HG03039 (cell line): ENCODE results near the gene SERPINI1.

Source experiments
- ATAC-seq: cut with Tn5 transposase; IDR thresholded peaks from one replicate; pipeline ENCODE4 v1.9.1; 2021; ENCODE audit warnings: mild to moderate bottlenecking, moderate library complexity; ENCODE audit not compliant: unreplicated experiment

Gene SERPINI1

GRCh38 chr3:167735233-167736138, at the start of gene SERPINI1:
SERPINI1 (plus strand) TSS chr3:167735721; CDS start chr3:167789129, 53,408 bp downstream.
- peak; percentile 54 for ATAC-seq

DNA sequence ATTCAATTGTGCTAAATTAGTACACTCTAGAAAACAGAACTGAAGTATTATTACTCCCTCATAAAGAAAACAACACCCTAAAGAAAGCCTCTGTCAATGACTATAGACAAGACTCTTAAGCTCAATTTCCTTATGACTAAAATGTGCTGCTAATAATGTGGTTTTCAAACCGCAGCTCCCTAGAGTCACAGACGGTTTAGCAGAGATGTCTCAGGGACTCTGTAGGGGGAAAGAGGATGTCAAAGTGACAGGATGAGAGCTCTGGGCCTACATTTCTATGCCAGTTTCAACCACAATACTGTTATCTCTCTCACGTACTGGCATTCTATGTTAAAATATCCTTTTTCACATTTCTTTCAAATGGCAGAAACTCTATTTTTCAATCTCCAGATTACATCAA, 44.2 kb upstream of the SERPINI1 start:
- ATAC-seq = peak; percentile 100

DNA sequence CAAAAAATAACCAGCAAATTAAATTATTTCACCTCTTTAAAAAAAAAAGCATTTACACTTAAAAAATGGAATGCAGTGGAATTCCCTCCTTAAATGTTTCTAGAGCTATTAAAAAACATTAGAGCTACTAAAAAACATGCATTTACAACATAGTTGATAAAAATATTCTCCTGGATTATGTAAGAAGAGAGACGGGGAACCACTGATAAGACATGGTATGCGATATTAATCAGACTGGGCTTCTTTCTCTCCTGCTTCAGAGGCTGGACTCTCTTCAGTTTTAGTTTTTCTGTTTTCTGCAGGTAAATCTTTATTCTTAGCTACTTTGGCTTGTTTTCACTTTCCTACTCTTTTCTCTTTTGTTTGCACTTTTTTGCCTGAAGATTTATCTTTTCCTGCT, 41.4 kb upstream of the SERPINI1 start:
- ATAC-seq = no peak

DNA sequence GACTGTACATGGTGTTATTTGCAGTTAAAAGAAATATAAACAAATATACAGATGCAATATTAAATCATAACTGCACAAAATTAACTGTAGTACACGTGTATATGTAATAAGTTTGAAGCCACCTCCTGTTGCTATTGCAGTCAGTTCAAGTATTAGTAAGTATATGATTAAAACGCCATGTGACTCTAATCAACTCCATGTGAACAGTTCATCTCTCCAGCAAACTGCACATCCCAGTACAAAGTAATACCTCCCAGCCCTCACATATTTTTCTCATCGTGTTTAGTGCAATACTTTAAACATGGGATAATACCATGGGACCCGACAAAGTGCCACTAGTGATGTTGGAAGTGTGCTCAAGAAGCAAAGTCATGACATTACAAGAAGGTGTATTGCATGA, 35.5 kb upstream of the SERPINI1 start:
- no peak for ATAC-seq

- no peak for ATAC-seq
These were observed 34.6 kb upstream of the SERPINI1 start for GRCh38 chr3:167700926-167701325.

DNA sequence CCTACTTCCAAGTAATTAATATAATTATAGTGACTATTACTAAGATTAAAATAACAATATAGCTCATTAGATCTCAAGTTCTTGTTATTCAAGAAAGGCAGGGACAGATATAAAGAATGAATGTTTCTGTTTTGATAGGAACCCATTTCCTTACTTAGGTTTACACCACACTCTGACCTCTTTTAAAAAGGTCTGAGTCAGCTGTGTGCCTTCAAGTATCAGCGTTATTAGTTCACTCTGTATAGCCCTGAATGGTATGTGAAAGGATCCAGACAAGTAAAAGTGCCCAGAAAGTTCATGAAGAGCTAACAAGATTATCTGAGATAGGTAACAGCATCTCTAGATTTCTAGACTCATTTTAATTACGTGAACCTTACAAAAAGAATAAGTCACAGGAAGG, 29.7 kb upstream of the SERPINI1 start:
- no peak for ATAC-seq

GRCh38 chr3:167709690-167710089, 25.8 kb upstream of the SERPINI1 start:
- no peak for ATAC-seq

GRCh38 chr3:167710552-167710951, 25.0 kb upstream of the SERPINI1 start:
- no peak for ATAC-seq

DNA sequence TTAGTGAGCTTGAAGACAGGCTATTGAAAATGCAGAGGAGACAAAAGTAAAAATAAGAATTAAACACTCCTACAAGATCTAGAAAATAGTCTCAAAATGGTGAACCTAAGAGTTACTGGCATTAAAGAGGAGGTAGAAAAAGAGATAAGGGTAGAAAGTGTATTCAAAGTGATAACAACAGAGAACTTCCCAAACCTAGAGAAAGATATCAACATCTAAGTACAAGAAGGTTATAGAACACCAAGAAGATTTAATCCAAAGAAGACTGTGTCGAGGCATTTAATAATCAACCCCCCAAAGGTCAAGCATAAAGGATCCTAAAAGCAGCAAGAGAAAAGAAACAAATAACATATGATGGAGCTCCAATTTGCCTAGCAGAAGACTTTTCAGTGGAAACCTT, 24.1 kb upstream of the SERPINI1 start:
- ATAC-seq = no peak

- ATAC-seq = no peak
These were observed 23.1 kb upstream of the SERPINI1 start for GRCh38 chr3:167712445-167712844.

DNA sequence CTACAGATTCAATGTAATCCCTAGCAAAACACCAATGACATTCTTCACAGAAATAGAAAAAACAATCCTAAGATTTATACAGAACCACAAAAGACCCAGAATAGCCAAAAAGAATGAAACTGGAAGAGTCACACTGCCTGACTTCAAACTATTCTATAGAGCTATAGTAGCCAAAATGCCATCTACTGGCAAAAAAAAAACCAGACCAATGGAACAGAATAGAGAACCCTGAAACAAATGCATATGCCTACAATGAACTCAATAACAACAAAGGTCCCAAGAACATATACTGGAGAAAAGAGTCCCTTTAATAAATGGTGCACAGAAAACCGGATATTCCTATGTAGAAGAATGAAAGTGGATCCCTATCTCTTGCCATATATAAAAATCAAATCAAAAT, 20.6 kb upstream of the SERPINI1 start:
- no peak for ATAC-seq

DNA sequence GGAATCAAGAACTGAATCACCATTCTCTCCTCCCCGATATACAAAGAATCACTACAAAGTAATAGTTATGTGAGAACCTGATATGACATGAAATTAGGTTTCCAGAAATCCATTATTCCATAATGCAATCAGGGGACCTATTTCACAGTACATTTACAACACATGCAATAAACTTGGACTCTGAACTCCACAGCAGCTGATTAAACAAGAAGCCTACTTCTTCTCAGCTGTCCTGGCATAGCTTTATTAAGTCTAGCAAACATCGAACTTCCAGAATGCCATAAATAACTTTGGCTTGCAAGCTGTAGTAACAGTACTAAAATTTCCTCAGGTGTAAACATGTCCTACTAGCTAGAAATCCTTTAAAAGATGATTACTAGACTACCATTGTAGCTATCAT, 18.6 kb upstream of the SERPINI1 start:
- no peak for ATAC-seq

DNA sequence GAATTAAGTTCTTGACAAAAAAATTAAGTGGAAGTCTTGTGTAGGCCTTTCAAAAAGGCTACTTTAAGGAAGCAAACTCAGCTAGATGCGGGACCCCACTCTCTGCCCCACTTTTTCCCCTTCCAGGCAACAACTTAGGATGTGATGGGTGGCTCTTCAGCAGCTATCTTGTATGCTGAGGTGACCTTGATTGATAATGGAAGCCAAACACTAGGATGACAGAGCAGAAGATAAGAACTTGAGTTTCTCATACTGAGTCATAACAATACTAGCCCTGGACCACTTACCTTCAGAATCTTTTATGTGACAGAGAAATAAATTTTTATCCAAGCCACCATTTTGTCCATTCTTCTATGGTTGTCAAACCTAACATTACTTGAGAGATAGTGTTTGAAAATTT, 16.9 kb upstream of the SERPINI1 start:
- no peak for ATAC-seq

GRCh38 chr3:167723025-167723512, 12.5 kb upstream of the SERPINI1 start:
- ATAC-seq = no peak

- ATAC-seq = no peak
These were observed 11.6 kb upstream of the SERPINI1 start for GRCh38 chr3:167723872-167724271.

GRCh38 chr3:167728176-167728575, 7.3 kb upstream of the SERPINI1 start:
- ATAC-seq = no peak

DNA sequence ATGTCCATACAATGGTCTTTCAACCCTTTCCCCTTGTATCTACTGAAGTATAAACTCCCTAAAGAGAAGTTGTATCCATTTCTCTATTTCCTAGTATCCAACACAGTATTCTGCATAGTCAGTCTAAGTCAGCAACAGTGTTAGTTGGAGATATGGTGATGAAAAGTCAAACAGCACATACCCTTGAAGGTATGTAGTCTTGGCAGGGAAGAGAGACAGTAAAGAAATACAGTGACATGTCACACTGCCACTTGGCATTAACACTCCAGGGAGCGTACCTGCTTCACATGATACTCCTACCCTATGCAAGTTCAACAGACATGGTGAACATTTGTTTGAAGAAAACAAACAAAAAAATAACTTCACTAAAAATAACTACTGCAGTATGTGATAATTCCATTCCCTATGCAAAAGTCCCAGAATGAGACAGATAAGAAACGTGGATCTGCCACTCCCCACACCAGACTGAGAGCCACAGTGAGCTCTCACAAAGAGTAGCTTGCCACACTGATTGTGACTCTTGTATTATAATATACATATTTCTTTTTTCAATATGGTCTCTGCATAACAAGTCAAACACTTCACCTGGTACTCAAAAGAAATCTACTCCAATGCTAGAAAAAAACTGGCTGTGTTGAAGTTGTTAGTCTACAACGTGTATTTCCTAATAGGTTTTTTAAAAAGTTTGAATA, 6.7 kb upstream of the SERPINI1 start:
- no peak for ATAC-seq

DNA sequence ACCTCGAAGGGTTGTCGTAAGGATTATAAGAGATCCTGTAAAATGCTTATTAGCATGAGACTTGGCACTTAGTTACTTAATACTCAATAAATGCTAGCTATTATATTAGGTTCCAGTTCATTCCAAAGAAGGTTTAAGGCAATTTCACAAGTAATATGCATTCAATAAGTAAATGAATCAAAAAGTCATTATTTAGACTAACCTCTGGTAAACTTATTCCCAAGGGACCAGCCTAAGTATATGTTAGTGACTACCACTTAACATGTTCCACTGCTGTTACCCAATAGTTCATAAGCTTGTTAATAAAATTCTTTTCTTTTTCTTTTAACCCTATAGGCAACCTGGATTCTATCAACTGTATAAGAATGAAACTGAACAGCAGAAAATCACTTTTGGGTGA, 5.9 kb upstream of the SERPINI1 start:
- no peak for ATAC-seq

DNA sequence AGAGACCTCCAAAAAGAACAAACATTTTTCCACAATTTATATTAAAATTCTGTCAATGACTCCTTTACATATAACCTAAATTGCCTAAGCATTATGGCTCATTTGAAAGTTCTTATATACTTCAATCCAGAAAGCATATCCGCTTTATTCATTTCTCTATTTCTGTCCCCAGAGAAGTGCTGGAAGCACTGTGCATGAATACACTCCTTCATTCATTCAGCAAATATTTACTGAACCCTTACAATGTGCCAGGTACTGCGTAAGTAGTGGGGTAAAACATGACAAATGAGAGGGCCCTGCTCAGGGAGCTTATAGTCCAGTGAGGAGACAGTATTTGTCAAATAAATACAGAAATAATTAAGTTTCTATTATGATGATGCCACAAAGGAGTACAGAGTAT, 4.1 kb upstream of the SERPINI1 start:
- ATAC-seq = no peak

- no peak for ATAC-seq
These were observed 3.0 kb upstream of the SERPINI1 start for GRCh38 chr3:167732313-167733065.

GRCh38 chr3:167733961-167734497, 1.5 kb upstream of the SERPINI1 start:
- ATAC-seq = no peak
